WERI-Rb-1 (cell line): ENCODE measurements around the gene PDE4B.
"Not testable (repeated sequence)": the region's sequence is repeated elsewhere in the genome, so short reads cannot be mapped to it uniquely, and the experiment has no call there.

Experiments used
- DNase-seq: peaks from one replicate; pipeline ENCODE4 v3.0.0-alpha.2; 2020
- H3K27ac ChIP-seq: fragments of 250-450 bp; sonication (Bioruptor Pico); 2 replicates; pipeline ENCODE4 v1.5.1; 2020; ENCODE audit warnings: mild to moderate bottlenecking, moderate library complexity
- H3K27me3 ChIP-seq: fragments of 250-450 bp; sonication (Bioruptor Pico); 2 replicates; pipeline ENCODE4 v1.5.1; 2021; ENCODE audit warnings: mild to moderate bottlenecking, low read depth, moderate library complexity; ENCODE audit not compliant: insufficient read depth, severe bottlenecking
- H3K36me3 ChIP-seq: fragments of 250-450 bp; sonication (Bioruptor Pico); 2 replicates; pipeline ENCODE4 v1.5.1; 2020; ENCODE audit warnings: mild to moderate bottlenecking, moderate library complexity
- H3K4me3 ChIP-seq: 2 replicates; pipeline ENCODE4 v1.5.1; 2011; ENCODE audit warnings: low read depth, mild to moderate bottlenecking, control low read depth, low read length
- H3K9me3 ChIP-seq: fragments of 250-450 bp; sonication (Bioruptor Pico); 2 replicates; pipeline ENCODE4 v1.5.1; 2021; ENCODE audit warnings: mild to moderate bottlenecking, moderate library complexity; ENCODE audit not compliant: severe bottlenecking
- TF ChIP-seq, protein P1 (sequence below): IDR thresholded peaks from 2 replicates; pipeline ENCODE4 v1.5.1; 2011; ENCODE audit warnings: low read depth, mild to moderate bottlenecking, control low read depth, inconsistent platforms, low read length

Gene PDE4B

DNA sequence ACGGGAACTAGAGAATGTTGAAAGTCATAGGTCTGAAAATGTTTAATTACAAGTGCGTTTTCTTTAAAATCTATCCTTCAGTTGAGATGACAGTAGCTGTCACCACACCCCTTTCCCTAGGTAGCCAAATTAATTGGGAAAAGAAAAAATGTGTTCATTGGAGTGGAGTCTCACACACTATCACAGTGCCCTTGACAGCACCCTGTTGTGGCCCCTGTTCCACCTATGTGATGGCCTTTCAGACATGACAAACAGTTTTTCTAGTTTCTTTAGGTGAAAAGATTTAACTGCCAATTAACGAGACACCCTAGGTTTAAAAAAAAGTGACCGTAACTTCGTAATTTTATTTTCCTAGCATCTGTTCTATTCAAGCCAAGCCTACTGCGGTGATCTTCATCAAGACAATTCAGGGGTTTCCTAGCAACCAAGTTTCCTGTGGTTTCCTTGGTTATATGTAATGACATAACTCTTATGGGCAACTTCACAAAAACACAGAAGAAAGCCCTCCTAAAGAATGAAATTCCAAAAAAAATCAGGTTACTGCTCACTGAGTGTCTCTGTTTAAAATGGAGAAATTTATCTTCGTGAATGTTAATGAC lies 298.3 kb downstream of the PDE4B start:
- Histone ChIP-seq H3K9me3 (no peaks in the 10 kb centered on the region), H3K4me3 (no peak overlapping the region), H3K27me3 (no peaks in the 10 kb centered on the region), H3K36me3 (no peaks in the 10 kb centered on the region), H3K27ac (no peak overlapping the region)
- TF ChIP-seq, protein P1, sequence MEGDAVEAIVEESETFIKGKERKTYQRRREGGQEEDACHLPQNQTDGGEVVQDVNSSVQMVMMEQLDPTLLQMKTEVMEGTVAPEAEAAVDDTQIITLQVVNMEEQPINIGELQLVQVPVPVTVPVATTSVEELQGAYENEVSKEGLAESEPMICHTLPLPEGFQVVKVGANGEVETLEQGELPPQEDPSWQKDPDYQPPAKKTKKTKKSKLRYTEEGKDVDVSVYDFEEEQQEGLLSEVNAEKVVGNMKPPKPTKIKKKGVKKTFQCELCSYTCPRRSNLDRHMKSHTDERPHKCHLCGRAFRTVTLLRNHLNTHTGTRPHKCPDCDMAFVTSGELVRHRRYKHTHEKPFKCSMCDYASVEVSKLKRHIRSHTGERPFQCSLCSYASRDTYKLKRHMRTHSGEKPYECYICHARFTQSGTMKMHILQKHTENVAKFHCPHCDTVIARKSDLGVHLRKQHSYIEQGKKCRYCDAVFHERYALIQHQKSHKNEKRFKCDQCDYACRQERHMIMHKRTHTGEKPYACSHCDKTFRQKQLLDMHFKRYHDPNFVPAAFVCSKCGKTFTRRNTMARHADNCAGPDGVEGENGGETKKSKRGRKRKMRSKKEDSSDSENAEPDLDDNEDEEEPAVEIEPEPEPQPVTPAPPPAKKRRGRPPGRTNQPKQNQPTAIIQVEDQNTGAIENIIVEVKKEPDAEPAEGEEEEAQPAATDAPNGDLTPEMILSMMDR, result no peak
- no peak for DNase-seq

DNA sequence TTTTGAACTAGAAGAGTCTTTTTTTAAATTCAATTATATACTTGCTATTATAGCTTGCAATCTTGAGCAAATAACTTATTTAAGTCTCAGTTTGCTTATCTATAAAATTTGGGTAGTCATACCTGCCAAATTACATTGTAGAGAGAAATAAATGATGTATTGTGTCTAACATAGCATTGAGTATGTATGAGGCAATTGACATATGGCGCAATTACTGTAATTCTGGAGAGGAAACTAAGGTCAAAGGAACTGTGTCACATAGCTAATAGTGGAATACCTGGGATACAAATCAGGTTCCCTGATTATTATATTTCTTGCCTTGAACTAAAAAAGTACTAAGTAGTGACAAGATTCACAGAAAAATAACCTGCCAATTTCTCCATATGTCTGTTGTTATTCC lies 302.5 kb downstream of the PDE4B start:
- no peaks in the 10 kb centered on the region for H3K9me3 ChIP-seq
- H3K27ac ChIP-seq, result no peak overlapping the region
- H3K27me3 ChIP-seq, result no peaks in the 10 kb centered on the region
- no peak for DNase-seq
- no peaks in the 10 kb centered on the region for H3K36me3 ChIP-seq
- TF ChIP-seq, protein P1, result no peak
- H3K4me3 ChIP-seq, result no peak overlapping the region

DNA sequence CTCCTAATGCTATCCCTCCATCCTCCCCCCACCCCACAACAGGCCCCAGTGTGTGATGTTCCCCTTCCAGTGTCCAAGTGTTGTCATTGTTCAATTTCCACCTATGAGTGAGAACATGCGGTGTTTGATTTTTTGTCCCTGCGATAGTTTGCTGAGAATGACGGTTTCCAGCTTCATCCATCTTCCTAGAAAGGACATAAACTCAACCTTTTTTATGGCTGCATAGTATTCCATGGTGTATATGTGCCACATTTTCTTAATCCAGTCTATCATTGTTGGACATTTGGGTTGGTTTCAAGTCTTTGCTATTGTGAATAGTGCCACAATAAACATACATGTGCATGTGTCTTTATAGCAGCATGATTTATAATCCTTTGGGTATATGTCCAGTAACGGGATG lies 308.3 kb downstream of the PDE4B start:
- H3K36me3 ChIP-seq, H3K27me3 ChIP-seq, H3K4me3 ChIP-seq, H3K9me3 ChIP-seq, H3K27ac ChIP-seq, DNase-seq: not testable (repeated sequence)

DNA sequence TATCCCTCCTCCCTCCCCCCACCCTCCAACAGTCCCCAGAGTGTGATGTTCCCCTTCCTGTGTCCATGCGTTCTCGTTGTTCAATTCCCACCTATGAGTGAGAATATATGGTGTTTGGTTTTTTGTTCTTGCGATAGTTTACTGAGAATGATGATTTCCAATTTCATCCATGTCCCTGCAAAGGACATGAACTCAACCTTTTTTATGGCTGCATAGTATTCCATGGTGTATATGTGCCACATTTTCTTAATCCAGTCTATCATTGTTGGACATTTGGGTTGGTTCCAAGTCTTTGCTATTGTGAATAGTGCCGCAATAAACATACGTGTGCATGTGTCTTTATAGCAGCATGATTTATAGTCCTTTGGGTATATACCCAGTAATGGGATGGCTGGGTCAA lies 311.4 kb downstream of the PDE4B start:
- not testable (repeated sequence) for H3K27ac ChIP-seq

DNA sequence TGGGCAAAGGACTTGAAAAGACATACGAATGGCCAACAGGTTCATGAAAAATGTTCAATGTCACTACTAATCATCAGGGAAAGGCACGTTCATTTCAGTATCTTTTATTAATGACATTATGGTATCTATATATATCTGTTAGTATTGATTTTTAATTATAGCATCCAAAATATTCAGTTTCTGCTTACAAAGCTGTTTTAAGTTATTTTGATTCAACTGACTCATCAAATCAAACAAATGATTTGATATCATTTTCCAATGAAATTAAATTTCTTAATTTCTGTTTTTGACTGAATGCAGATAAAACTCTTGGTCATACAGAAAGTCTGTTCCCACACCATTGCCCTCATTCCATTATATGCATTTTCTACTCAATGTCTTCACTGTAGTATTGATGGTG lies 315.9 kb downstream of the PDE4B start:
- no peaks in the 10 kb centered on the region for H3K36me3 ChIP-seq
- no peak for DNase-seq
- TF ChIP-seq, protein P1, result no peak
- H3K27ac ChIP-seq, result no peak overlapping the region
- H3K27me3 ChIP-seq, result no peaks in the 10 kb centered on the region
- H3K4me3 ChIP-seq, result no peak overlapping the region
- no peaks in the 10 kb centered on the region for H3K9me3 ChIP-seq

More for the DNA sequence above, 311.4 kb downstream of the PDE4B start:
- H3K9me3 ChIP-seq, DNase-seq, H3K4me3 ChIP-seq, H3K36me3 ChIP-seq, H3K27me3 ChIP-seq: not testable (repeated sequence)

DNA sequence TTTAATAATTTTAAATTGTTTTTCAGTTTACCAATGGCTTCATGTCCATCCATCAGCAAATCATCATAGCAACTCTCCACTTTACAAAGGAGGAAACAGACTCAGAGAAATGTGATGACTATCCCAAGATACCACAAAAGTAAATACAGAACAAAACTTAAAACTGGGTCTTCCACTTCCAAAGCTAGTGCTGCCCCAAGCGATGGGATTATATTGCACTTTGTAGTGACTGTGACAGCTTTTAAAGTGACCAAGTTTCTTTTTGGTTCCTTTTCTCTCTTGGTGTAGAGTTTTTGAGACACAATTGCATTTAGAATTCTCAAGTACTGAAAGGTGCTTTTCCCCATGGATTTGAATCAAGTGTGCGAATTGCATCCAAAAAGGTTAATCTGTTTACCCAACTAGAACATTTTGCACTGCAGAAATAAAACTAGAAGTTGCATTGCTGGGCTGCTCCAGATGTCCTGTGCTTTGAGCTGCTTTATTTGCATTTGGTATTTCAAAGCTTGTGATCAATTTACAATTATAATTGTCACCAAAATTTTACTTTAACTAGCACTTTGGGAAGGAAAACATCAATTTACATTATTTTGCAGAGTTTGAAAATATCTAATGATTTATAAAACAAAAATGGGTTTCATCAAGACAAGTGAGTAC lies 320.2 kb downstream of the PDE4B start:
- H3K27ac ChIP-seq, result no peak overlapping the region
- no peaks in the 10 kb centered on the region for H3K9me3 ChIP-seq
- H3K36me3 ChIP-seq, result no peaks in the 10 kb centered on the region
- TF ChIP-seq, protein P1, result no peak
- no peaks in the 10 kb centered on the region for H3K27me3 ChIP-seq
- no peak for DNase-seq
- H3K4me3 ChIP-seq, result no peak overlapping the region

DNA sequence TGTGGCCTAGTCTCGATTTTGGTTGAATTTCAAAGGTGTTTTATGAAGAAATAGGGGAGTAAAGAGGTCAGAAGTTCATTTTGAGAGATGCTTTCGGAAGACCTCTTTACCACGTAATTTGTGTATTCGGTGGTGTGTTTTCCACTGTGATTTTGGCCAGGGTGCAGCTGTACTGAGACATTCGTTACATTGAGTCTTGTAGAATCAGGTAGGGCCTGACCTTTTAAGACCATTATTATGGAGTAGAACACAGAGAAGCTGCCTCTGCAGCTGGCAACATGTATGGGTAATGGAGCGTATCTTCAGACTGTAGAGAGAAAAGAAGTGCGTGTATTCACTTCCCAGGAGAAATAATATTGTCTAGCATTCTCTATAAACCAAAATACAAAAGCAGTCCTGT lies 326.5 kb downstream of the PDE4B start:
- no peaks in the 10 kb centered on the region for H3K27me3 ChIP-seq
- no peak overlapping the region for H3K27ac ChIP-seq
- TF ChIP-seq, protein P1, result no peak
- no peaks in the 10 kb centered on the region for H3K9me3 ChIP-seq
- no peaks in the 10 kb centered on the region for H3K36me3 ChIP-seq
- DNase-seq, result no peak
- no peak overlapping the region for H3K4me3 ChIP-seq
